HG02970 (cell line): ENCODE measurements around the gene CKB.

Experiments used
- ATAC-seq: cut with Tn5 transposase; IDR thresholded peaks from one replicate; pipeline ENCODE4 v1.9.1; 2021; ENCODE audit warnings: mild to moderate bottlenecking, moderate library complexity, moderate number of reproducible peaks; ENCODE audit not compliant: unreplicated experiment, low FRiP score

The CKB gene

DNA sequence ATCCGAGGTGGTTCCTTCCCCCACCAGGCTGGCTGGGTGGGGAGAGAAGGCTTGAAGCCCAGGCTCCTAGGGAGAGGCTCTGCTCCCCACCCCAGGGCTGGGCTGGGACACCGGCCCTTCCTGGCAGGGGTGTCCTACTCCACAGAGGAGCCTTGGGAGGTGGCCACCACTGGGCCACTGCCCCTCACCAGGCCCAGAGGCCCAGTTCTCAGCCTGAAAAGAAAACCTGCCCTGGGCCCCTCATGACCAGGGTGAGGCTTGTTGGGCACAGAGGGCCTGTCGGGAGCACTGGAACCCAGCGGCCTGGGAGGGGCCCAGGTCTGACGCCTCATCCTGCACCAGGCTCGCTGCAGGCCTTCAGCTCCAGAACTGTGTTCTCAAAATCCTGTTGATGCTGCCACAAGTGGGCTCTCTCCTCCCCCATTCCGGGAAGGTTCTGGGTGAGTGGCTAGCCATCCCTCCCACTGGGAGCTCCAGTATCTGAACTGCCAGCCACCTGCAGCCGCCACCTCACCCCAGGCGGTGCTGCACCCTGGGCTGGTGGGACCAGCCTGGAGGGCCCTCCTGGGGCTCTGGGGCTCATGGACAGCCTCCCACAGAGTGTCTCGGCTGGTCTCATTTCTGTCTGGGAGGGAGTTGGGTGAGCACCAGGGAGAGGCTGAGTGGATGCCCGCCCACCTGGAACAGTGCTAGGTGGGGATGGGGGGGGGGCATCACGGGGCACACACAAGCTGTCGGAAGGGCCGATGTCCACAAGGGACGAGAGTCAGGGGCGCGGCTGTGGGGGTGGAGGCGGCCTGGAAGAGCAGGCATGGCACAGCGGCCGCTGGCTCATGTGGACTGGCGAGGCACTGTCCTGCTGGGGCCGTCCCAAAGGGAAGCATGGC is 28.1 kb upstream of the CKB start:
- no peak for ATAC-seq

DNA sequence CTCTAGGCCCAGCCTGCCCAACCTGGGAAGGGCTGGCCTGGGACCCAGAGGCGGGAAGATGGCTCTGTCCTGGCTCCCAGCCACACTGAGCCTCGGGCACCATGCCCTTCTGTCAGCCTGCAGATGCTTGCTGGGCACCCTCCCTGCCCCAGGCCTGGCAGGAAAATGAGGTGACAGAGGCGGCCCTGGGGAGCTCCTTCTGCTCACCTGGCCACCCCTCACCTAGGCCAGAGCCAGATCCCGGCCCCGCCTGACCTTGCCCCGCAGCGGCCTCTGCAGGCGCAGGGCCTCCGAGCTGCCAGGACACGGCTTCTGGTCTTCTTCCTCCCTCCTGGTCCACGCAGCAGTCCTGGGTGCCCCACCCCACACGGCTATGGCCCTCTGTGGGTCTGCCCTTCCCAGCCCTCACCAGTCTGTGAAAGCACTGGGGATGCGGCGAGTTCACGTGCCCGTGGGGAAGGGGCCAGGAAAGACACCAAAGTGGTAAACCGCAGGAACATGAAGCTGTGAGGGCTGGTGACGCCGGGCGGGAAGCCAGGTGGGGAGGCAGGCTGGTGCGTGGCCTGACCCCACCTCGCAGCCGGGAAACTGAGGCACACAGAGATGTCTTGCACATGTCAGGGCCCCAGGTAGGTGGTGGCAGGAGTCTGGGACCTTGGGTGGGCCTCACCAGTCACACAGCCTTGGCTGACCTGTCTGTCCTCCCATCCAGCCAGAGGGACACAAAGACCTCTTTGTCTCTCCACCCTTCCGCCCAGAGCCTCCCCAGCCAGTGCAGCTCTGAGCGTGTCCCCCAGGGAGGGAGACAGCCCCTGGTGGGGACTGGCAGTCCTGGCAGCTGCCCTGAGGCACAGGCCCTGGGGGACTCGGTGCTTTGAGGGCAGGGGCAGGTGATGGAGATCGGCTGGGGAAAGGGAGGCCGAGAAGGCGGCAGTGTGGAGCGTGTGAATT is 27.0 kb upstream of the CKB start:
- no peak for ATAC-seq

DNA sequence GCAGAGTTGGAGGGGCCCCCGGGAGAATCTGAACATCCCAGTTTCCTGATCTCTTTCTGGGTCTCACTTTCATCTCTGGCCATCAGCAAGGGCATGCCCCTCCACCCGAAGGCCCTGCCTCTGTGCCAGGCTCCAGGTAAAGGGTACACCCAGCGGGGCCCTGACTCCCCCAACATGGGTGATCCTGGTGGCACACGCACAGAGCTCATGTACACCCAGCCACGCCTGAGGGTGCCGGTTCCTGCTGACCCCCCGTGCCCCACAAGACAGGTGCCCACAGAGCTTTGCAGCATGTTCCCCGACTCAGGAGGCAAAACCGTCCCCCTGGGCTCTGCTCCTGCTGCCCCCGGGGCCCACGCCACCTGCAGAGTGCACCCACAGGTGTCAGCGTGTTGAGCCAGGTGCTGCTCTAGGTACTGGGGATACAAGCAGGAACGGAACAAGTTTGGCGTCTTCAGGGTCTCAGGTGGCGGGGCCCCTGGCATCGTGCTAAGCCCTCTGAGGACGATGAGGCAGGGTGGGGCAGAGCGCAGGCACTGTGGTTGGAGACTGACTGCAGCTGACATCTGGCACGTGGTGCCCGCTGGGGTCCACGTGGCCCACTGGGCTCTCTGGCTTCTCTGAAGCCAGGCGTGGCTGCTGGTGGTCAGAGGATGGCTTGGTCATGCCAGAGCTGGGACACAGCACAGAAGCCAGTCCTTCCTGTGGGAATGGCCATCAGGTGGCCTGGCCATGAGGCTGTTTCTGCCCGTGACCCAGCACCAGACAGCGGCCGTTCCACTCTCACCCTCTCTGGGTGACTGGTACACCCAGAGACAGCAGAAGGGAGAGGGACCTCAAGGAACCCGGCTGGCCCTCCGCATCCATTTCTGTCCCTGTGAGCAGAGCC is 26.1 kb upstream of the CKB start:
- no peak for ATAC-seq

DNA sequence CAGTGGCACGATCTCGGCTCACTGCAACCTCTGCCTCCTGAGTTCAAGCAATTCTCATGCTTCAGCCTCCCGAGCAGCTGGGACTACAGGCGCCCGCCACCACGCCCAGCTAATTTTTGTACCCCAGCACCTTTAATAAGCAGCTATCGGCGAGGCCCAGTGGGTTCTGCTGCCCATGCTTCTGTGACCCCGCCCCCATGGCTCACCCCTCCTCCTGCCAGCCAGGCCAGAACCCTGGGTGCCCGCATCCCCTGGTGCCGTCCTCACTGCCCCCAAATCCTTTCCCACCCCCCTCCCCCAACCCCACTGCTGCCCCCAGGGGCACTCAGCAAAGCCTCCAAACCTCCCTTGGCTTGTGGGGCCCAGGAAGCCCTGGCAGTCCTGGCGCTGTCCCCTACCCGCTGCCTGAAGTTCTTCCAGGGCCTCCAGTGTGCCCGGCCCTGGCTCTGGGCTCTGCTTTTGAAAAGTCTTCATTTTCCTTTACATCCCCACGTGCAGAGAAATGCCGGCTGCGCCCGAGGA is 25.4 kb upstream of the CKB start:
- no peak for ATAC-seq

DNA sequence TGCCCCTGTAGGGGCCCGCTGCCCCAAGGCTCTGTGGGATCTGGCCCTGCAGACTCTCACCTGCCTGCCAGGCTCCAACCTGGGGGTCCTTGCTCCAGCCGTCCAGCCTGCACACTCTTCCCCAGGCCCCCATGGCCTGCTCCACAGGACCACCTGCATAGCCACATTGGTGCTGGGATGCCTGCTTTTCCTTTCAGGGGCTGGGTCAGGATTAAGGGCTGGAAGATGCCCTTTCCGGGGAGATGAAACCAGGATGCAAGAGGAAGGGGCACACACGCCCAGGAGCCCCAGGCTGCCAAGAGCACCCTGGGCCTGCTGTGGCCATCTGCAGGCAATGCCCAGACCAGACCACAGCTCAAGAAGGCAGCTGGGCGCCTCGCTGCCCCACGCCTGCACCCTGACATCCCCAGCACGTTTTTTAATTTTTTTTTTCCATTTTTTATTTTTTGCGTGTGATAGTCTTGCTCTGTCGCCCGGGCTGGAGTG is 24.9 kb upstream of the CKB start:
- ATAC-seq, result no peak

DNA sequence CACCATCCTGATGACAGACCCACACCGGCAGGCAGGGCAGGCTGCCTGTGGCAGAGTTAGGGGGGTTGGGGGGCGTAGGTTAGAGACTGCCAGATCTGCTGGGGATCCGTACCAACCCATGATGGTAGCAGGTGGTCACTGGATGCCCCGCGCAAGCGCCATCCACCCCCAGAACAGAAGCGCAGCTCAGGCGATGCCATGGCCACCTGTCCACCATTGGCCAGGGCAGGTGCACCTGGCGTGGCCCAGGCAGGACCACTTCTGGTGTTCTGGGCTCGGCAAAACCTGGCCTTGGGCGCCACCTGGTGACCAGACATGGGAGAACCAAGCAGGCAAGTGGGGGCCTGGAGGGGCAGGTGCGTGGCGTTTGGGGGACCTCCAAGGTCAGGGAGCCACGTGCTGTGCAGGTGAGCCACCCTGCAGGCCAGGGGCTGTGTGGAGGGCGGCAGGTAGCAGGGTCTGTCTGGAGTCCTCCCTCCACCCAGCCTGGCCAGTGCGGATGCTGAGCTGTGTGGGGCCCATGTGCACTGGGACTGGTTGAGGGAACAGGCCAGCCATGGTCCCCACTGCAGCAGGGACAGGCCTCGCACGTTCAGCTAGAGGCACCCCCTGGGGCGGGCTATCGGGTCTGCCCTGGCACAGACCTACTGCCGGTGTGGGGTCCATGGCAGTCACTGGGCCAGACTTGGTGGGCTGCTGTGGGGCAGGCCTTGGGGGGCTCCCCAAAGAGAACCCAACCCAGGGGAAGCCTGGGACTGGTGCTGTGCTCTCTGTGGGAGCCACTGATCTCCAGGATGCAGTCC is 24.2 kb upstream of the CKB start:
- no peak for ATAC-seq

DNA sequence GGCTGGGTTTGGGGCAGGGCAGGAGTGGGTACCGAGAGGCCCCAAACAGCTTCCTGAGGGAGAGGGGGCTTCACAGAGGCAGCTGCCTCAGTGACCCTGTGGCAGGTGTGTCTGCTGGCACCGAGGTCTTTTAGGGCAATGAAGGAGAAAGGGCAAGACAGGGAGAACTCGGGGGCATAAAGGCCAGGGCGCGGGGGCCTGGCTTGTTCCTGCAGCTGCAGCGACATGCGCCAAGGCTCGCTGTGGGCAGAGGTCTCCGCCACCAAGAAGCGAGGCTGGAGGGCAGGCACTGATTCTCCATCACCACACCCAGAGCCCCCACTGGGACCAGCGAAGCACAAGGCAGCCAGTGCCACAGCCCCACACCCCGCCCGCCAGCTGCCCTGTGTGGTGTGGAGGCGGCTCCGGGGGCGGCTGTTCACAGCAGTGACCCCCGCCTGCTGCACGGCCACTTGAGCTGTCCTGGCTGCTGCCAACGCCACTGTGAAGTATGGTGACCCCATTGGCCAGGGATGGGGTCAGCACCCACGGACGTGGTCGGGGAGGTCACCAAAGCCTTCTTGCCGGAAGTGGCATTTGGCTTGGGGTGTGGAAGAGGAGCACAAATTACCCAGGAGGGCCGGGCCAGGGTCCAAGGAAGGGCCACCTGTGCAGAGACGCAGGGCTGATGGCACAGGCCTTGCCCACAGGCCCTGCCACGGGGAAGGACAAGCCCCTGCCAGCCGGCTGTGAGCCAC is 23.5 kb upstream of the CKB start:
- ATAC-seq, result no peak

DNA sequence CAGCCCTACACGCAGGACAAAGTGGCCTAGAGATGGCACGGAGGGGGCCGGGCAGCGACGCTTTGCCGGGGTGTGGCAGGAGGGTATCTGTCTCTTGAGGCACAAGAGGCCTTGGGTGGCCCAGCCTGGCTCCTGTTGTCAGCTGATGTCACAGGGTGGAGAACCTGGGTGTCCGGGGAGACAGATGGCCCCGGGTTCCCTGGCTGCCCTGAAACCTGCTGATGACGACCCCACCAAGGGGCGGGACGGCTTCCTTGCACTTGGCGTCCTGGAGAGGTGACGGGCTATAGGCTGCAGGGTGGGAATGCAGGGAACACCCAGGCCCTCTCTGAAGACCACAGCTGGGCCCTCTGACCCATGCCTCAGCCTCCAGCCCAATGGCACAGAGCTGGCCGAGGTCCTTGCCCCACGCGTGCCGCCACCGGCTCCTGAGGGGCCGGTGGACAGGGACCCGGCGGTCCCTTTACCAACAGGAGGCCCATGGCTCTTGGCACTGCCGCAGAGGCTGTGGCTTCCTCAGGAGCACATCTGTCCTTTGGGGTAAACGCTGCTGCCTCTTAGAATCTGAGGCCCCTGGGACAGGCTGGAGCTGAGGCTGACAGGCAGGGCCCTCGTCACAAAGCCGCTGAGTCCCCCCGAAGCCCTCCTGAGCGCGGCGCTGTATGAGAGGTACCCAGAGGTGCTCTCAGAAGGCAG is 22.7 kb upstream of the CKB start:
- ATAC-seq, result no peak

DNA sequence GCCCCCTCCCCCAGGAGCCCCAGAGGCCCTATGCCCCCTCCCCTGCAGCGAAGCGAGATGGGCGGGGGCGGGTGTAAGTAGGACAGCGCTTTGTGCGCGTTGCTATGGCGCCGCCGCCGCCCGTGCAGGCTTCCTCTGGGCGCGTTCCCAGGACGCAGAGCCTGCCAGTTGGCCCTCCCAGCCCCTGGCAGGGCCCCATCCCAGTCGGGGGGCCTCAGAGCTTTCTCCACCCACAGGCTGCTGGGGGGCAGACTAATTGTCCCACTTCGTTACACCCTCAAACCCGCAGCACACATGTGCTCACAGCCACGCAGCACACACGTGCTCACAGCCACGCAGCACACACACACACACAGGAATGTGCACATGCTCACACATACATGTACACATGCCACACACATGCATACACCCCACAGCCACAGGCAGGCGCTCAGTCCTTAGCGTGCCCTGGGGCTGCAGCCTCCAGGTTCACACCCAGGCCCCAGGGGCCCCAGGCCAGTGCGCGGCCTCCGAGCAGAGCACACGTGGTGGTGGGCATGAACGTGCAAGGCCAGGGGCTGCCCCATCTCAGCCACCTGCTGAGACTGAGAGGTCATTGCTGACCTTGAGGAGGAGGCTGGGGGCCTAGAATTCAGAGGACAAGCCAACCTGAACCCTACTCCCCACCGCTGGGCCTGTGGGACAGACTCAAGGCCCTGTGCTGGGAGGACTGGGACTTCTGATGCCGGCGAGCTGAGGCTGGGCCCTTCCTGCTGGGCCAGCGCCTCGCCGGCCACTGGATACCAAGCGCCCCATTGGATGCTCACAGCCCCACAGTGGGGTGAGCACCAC is 22.0 kb upstream of the CKB start:
- ATAC-seq, result no peak

DNA sequence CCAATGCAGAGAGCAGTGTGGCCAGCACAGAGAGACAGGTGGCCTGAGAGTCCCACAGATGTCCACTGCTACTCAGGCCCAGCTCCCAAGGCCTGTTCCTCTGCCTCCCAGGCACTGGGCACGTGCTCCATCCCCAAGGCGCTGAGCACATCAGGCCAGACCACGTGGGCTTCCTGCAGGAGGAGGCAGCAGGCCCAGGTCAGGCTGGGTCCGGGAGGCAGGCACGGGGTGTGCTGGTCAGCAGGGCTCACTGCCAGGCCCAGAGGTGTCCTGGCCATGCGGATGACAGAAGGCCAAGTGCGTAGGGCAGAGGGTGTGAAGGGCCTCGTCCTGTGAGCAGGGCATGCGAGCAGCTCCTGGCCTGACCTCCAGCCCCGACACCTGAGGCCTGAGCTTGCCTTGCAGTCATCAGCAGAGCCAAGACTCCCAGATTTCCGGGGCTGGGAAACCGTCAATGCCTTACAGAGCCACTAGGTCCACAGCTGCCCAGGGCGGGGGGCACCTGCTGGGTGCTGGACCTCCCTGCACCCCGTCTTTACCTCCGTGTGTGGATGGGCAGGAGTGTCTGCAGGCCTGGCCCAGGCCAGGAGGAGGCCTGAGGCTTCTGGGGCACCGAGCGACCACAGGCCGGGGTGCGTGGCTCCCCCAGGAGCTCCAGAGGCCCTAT is 21.2 kb upstream of the CKB start:
- no peak for ATAC-seq

DNA sequence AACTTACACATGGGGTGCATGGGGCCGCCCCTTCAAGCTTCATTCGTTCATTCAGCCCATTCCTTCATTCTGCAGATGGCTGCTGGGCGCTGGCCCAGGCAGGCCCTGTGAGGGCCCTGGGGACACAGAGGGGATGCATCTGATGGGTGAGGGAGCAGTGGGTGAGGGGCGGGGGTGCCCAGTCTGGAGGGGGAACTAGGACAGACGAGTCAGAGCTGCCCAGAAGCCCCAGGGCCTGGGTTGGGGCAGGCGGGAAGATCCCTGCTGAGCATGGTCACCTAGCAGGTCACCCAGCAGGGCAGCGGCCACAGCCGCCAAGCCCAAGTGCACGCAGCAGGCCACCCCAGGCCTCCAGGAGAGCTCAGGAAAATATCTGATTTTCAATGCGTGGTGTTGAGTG is 20.5 kb upstream of the CKB start:
- no peak for ATAC-seq

DNA sequence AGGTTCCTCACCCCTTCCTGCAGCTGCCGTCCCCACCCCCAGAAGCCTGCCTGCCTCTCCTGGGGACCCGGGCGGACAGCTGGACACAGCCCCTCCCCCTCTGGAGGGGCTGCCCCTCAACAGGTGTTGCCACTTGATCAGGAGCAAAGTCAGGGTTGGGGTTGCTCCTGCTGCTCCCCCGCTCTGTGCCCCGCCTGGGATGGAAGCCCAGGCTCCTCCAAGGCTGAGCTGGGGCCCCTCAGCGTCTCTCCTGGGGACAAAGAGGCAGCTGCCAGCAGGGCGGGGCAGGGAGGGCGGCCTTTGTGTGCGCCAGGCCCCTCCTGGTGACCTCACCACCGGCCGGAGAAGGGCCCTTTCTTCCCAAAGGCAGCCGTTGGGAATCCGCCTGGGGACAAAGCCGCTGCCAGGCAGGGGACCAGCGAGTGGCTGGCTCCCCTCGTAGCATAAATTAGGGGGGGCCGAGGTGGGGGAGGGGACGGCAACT is 20.0 kb upstream of the CKB start:
- ATAC-seq, result no peak

DNA sequence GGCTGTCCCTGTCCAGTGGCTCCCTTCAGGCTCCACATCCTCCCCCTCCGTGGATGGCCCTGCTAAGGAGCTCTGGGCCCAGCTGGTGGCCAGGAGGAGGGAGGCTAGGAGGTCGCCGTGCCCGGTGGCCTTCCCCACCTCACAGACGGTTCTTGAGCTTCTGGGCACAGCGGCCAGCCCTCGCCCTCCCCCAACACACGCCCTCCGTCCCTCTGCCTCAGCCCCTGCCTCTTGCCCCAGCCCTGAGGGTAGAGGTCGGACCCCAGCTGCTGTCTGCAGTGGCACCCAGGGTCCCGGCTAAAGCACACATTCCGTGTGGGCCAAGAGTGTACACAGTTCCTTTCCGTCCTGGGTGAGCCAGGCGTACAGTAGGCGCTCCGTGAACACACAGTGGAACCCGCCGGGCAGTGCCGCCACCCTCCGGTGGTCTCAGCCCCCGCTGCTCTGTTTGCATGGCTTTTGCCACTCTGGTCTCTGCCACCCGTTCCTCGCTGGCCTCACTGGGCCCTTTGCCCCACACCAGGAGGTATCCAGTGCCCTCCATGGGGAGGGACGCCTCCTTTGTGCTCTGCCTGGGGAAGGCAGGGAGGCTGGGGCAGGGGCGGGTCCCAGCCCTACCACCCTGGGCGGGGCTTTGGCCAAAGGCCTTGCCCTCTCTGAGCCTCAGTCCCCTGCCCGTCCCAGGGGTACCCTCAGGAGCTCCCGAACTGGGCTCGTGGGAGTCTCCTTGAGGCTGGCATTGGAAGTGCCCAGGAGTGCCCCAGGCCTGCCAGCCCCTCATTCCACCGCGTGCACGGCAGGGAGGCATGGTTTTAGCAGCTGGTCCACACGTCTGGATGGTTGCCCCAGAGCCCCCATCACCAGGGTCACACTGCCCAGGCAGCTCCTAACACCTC is 19.3 kb upstream of the CKB start:
- ATAC-seq, result no peak

DNA sequence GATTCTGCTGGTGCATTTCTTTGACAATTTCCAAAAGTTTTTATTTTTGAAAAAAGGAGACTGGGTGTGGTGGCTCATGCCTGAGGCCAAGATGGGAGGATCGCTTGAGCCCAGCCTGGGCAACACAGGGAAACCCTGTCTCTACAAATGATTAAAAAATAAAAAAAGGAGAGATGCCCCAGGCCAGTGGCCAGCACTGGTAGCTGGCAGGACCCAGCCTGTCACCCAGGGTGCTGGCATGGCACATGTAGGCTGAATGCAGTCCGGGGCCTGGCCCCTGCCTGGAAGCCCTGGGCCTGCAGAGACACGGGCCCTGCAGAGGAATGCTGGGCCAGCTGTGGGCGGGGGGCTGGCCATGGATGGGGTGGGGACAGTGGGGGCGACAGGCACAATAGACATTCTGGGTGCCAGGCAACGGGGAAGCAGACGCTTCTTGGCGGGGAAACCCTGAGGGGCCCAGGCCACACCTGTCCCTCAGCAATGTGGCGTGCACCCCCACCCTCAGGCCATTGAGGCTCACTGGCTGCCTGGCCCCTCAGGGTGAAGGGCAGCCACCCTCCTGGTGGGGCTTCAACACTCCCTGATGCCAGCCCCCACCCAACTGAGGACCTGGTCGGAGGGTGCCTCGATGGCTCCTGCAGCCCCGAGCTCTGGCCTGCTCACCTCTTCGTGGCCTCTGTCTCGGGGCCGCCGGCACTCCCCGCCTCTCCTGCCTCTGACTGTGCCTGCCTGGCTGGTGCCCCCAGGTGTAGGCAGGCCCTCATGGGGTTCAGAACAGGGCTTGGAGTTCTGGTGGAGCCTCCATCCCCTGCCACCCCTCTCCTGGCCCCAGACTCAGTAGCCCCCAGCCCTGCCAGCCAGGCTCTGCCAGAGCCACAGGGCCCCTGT is 18.4 kb upstream of the CKB start:
- ATAC-seq, result no peak
